ENCODE measurements around the gene C19orf12.

C19orf12 gene

DNA sequence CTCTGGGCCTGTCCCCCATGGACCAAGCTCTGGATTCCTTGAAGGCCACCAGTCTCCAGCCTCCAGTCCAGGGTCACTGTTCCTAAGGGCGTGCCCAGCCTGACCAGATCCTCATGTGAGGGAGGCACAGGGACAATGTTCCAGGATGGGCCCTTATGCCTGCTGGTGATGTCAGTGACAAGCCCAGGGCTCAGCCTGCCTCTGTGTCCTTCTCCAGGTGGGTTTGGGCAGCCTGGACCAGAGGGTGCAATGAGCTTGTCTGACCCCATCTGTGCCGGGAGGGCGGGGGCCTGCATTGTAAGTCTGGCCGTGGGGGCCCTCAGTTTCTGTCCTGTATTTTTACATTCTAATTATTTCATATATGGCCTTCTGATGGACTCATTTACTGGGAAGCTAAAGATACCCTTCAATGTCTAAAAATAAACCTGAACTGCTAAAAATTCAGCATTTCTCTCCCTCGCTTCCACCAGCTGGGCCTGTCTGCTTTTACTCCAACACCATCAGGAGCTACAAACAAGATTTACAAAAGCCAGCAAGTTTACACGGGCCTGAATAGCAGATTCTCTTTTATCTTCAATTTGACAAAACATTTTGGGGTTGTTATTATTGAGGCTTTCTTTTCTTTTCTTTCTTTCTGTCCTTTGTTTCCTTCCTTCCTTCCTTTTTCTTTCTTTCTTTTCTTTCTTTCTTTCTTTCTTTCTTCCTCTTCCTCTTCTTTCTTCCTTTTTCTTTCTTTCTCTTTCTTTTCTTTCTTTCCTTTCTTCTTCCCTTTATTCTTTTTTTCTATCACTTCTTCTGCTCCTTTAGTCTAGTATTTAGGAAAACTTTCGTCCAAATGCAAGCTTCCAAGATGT, 34.2 kb upstream of the C19orf12 start:
- no peak for DNase-seq (ENCODE audit: low read depth)
- H3K4me3 ChIP-seq (ENCODE audit: low read depth, low read length): no peak overlapping the region
- TF ChIP-seq, protein P1, sequence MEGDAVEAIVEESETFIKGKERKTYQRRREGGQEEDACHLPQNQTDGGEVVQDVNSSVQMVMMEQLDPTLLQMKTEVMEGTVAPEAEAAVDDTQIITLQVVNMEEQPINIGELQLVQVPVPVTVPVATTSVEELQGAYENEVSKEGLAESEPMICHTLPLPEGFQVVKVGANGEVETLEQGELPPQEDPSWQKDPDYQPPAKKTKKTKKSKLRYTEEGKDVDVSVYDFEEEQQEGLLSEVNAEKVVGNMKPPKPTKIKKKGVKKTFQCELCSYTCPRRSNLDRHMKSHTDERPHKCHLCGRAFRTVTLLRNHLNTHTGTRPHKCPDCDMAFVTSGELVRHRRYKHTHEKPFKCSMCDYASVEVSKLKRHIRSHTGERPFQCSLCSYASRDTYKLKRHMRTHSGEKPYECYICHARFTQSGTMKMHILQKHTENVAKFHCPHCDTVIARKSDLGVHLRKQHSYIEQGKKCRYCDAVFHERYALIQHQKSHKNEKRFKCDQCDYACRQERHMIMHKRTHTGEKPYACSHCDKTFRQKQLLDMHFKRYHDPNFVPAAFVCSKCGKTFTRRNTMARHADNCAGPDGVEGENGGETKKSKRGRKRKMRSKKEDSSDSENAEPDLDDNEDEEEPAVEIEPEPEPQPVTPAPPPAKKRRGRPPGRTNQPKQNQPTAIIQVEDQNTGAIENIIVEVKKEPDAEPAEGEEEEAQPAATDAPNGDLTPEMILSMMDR (conservative IDR thresholded peaks at IDR 0.05; ENCODE audit: low read depth, low read length): no peak

DNA sequence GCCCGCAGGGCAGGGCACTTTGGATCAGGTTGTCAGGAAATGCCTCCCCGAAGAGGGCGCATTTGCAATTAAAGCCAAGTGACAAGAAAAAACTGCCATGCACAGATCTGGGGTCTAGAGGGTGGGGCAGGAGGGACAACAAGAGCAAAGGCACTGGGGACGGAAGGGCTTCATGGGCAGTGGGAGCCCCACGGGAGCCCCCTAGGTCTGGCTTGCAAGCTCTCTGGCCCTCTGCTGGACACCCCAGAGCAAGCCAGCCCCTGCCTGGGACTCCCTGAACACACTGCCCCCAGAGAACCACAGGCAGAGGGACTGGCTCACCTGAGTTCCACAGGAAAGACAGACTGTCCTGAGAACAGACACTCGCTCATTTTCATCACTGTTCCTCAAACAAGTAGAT, 30.2 kb upstream of the C19orf12 start:
- no peak overlapping the region for H3K4me3 ChIP-seq (ENCODE audit: low read depth, low read length)
- TF ChIP-seq, protein P1 (conservative IDR thresholded peaks at IDR 0.05; ENCODE audit: low read depth, low read length): peak; percentile 39
- DNase-seq (ENCODE audit: low read depth): peak; percentile 10

DNA sequence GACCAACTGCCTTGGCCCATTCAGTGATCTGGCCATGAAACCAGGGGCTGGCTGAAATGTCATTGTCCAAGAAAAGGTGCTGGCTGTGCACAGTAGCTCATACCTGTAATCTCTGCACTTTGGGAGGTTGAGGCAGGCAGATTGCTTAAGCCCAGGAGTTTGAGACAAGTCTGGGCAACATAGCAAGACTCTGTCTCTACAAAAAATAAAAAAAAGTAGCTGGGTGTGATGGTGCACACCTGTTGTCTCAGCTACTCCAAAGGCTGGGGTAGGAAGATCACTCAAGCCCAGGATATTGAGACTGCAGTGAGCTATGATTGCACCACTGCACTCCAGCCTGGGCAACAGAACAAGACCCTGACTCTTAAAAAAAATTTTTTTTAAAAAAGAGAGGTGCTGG, 28.6 kb upstream of the C19orf12 start:
- TF ChIP-seq, protein P1 (conservative IDR thresholded peaks at IDR 0.05; ENCODE audit: low read depth, low read length): no peak
- no peak for DNase-seq (ENCODE audit: low read depth)
- no peak overlapping the region for H3K4me3 ChIP-seq (ENCODE audit: low read depth, low read length)

DNA sequence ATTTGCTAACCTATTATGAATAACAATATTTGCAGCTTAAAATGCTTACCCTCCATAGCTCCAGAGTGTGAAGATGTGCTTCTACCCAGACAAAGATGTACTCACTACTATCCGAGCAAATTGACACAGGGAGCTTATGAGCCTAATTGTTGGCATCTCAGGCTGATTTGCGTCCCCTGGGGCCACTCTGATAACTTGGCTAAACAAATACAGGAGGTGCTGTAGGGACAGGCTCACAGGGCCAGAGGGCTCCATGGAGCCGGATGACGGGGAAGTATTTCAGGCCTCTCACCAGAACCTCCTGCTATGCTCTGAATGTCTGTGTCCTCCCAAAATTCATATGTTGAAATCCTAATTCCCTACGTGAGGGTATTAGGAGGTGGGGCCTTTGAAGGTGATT, 26.7 kb upstream of the C19orf12 start:
- DNase-seq (ENCODE audit: low read depth): no peak
- TF ChIP-seq, protein P1 (conservative IDR thresholded peaks at IDR 0.05; ENCODE audit: low read depth, low read length): no peak
- no peak overlapping the region for H3K4me3 ChIP-seq (ENCODE audit: low read depth, low read length)

DNA sequence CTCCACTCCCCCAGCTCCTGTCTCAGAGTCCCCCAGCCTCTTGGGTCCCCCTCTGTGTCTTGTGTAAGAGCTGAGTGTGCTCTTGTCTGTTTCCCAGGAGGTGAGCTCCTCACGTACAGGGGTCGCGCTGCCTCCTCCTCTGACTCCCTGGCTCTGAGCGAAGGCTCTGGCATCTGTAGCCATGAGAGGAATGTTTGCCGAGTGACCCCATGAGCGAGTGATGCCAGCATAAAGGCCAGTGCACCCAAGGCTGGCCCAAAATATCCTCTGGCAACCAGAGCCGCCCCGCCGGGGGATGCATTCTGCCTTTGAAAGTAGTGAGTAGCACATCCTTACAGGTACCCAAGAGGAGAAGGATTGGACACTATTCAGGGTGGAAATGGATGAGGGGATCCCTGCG, 26.2 kb upstream of the C19orf12 start:
- DNase-seq (ENCODE audit: low read depth): no peak
- H3K4me3 ChIP-seq (ENCODE audit: low read depth, low read length): no peak overlapping the region
- TF ChIP-seq, protein P1 (conservative IDR thresholded peaks at IDR 0.05; ENCODE audit: low read depth, low read length): no peak

DNA sequence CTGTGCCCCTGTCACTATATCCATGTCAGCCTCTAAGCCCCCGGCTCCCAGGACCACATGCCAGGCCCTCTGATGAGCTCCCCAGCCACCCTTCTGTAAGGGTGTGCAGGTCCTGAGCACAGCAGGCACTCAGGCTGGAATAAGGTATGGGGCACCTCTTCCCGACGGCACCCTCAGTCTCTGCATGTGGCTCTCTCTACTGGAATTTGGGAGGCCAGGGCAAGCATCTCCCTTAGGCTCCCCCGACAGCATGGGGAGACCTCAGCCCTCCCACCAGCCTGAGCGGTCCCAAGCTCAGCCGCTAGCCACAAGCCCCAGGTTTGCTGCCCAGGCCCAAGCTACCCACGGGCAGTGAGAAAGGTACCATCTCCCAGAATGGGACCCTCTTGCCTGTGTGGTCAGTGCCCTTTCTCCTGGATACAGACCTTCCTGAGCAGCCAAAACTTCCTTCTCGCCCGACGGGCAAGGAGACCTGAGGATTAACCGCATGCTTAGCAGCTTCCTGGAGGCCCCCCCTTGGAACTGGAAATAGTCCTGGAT, 22.5 kb upstream of the C19orf12 start:
- no peak for DNase-seq (ENCODE audit: low read depth)
- no peak overlapping the region for H3K4me3 ChIP-seq (ENCODE audit: low read depth, low read length)
- TF ChIP-seq, protein P1 (conservative IDR thresholded peaks at IDR 0.05; ENCODE audit: low read depth, low read length): no peak

DNA sequence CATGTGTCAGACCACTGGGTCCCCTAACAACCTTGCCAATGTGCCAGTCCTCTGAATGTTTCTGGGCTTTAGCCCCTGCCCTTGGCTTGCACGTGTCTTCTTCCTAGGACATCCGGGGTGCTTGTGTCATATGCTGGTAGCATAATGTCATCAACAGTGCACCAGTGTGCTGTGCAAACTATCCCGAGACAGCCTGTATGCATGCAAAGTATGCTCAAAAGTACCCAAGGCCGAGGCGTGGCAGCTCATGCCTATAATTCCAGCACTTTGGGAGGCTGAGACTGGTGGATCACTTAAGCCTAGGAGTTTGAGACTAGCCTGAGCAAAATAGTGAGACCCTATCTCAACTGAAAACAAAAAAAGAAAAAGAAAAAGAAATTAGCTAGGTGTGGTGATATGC, 20.8 kb upstream of the C19orf12 start:
- no peak overlapping the region for H3K4me3 ChIP-seq (ENCODE audit: low read depth, low read length)
- TF ChIP-seq, protein P1 (conservative IDR thresholded peaks at IDR 0.05; ENCODE audit: low read depth, low read length): no peak
- DNase-seq (ENCODE audit: low read depth): no peak

All from choroid plexus epithelial cell (primary cell).